ENCODE results near the gene RGN. TPM values are rescaled to one million over a fixed set of nuclear protein-coding genes. Genes with fewer than 3 reads are reported as not detected.

Gene RGN
- polyA plus RNA-seq, 1 experiment, result 2.1 TPM

- H3K27me3 ChIP-seq (ENCODE audit: control insufficient read depth, insufficient read depth, low read length), result no peaks in the 10 kb centered on the region
- ChIA-PET CTCF (interaction anchor here (0.6 kb wide), 1 partner anchor 13 kb away, joined by 3 read pairs; no protein-coding TSS in a partner anchor), POLR2A (no interaction called here)
- no peak overlapping the region for H3K4me3 ChIP-seq (ENCODE audit: low read depth, low read length)
- DNase-seq (ENCODE audit: low read depth, low spot score), result no peak
- no peak for TF ChIP-seq CTCF (IDR thresholded peaks at IDR 0.05; ENCODE audit: low read depth, low read length)
- no peaks in the 10 kb centered on the region for H3K9me3 ChIP-seq (ENCODE audit: control insufficient read depth, insufficient read depth, low read length)
- H3K27ac ChIP-seq (ENCODE audit: low read depth, low read length), result no peak overlapping the region
Observed at GRCh38 chrX:47080215-47080914, 2.1 kb downstream of the RGN start.

- ChIA-PET CTCF (no interaction called here), POLR2A (no interaction called here)
- TF ChIP-seq CTCF (IDR thresholded peaks at IDR 0.05; ENCODE audit: low read depth, low read length), result no peak
- DNase-seq (ENCODE audit: low read depth, low spot score), result no peak
- no peak overlapping the region for H3K4me3 ChIP-seq (ENCODE audit: low read depth, low read length)
- no peaks in the 10 kb centered on the region for H3K27me3 ChIP-seq (ENCODE audit: control insufficient read depth, insufficient read depth, low read length)
- no peak overlapping the region for H3K27ac ChIP-seq (ENCODE audit: low read depth, low read length)
- H3K9me3 ChIP-seq (ENCODE audit: control insufficient read depth, insufficient read depth, low read length), result no peaks in the 10 kb centered on the region
Observed at GRCh38 chrX:47080915-47081236, 2.6 kb downstream of the RGN start.

- Histone ChIP-seq H3K9me3 (ENCODE audit: control insufficient read depth, insufficient read depth, low read length) (no peaks in the 10 kb centered on the region), H3K4me3 (ENCODE audit: low read depth, low read length) (no peak overlapping the region), H3K27me3 (ENCODE audit: control insufficient read depth, insufficient read depth, low read length) (no peaks in the 10 kb centered on the region), H3K27ac (ENCODE audit: low read depth, low read length) (no peak overlapping the region)
- CTCF ChIA-PET, result interaction anchor here (1.0 kb wide), 1 partner anchor 60 kb away, joined by 3 read pairs; no protein-coding TSS in a partner anchor
- POLR2A ChIA-PET, result no interaction called here
- TF ChIP-seq CTCF (IDR thresholded peaks at IDR 0.05; ENCODE audit: low read depth, low read length), result no peak
- DNase-seq (ENCODE audit: low read depth, low spot score), result no peak
Observed at GRCh38 chrX:47091149-47091775, 13.0 kb downstream of the RGN start.

- H3K27ac ChIP-seq (ENCODE audit: low read depth, low read length), result no peak overlapping the region
- peak; percentile 41 for TF ChIP-seq CTCF (IDR thresholded peaks at IDR 0.05; ENCODE audit: low read depth, low read length)
- no peak overlapping the region for H3K4me3 ChIP-seq (ENCODE audit: low read depth, low read length)
- no peaks in the 10 kb centered on the region for H3K27me3 ChIP-seq (ENCODE audit: control insufficient read depth, insufficient read depth, low read length)
- H3K9me3 ChIP-seq (ENCODE audit: control insufficient read depth, insufficient read depth, low read length), result no peaks in the 10 kb centered on the region
- ChIA-PET CTCF (interaction anchor here (0.5 to 2.0 kb wide), 21 partner anchors 13 to 1840 kb away, joined by 3 to 13 read pairs (median 3); partner anchors contain the start of genes JADE3, RBM10, RP2 and SLC9A7), POLR2A (no interaction called here)
- DNase-seq (ENCODE audit: low read depth, low spot score), result peak; percentile 0
Observed at GRCh38 chrX:47093248-47093647, 15.0 kb downstream of the RGN start.

GRCh38 chrX:47093860-47094259 is 15.6 kb downstream of the RGN start:
- Histone ChIP-seq H3K9me3 (ENCODE audit: control insufficient read depth, insufficient read depth, low read length) (no peaks in the 10 kb centered on the region), H3K27ac (ENCODE audit: low read depth, low read length) (no peak overlapping the region), H3K4me3 (ENCODE audit: low read depth, low read length) (no peak overlapping the region), H3K27me3 (ENCODE audit: control insufficient read depth, insufficient read depth, low read length) (no peaks in the 10 kb centered on the region)
- ChIA-PET POLR2A (no interaction called here), CTCF (interaction anchor here (0.6 to 2.0 kb wide), 18 partner anchors 14 to 1840 kb away, joined by 3 to 13 read pairs (median 3); partner anchors contain the start of genes JADE3, RBM10, RP2 and SLC9A7)
- no peak for DNase-seq (ENCODE audit: low read depth, low spot score)
- no peak for TF ChIP-seq CTCF (IDR thresholded peaks at IDR 0.05; ENCODE audit: low read depth, low read length)

Measured in AG04450 (cell line).